DND-41 (cell line): ENCODE results near the gene FAF1.
A peak's percentile ranks its signal among the peaks of the same experiment; 100 is the strongest.

Experiments used
- ATAC-seq: fragments of 200-7000 bp; cut with Tn5 transposase; 3 replicates; pipeline ENCODE4 v1.9.1; 2021; ENCODE audit warnings: low read depth; ENCODE audit not compliant: insufficient read depth
- DNase-seq: peaks from one replicate; pipeline ENCODE4 v3.0.0-alpha.2; 2020
- H2AFZ ChIP-seq: 2 replicates; pipeline ENCODE4 v1.6.0; 2012; ENCODE audit warnings: low read depth, low read length
- H3K27ac ChIP-seq: 2 replicates; pipeline ENCODE4 v1.5.1; 2012; ENCODE audit warnings: low read length, inconsistent platforms
- H3K27me3 ChIP-seq: fragments of 200-600 bp; sonication (generic); 2 replicates; pipeline ENCODE4 v1.6.0; 2012; ENCODE audit warnings: low read length, mild to moderate bottlenecking, inconsistent platforms; ENCODE audit not compliant: insufficient read depth, poor library complexity
- H3K36me3 ChIP-seq: 2 replicates; pipeline ENCODE4 v1.5.1; 2012; ENCODE audit warnings: low read length, inconsistent platforms; ENCODE audit not compliant: insufficient read depth
- H3K4me1 ChIP-seq: 2 replicates; pipeline ENCODE4 v1.5.1; 2012; ENCODE audit warnings: mild to moderate bottlenecking, low read length; ENCODE audit not compliant: insufficient read depth
- H3K4me2 ChIP-seq: 2 replicates; pipeline ENCODE4 v1.6.0; 2012; ENCODE audit warnings: mild to moderate bottlenecking, moderate library complexity, low read length, inconsistent platforms; ENCODE audit not compliant: insufficient read depth
- H3K4me3 ChIP-seq, 2 experiments: fragments of 200-600 bp in 1 of 2; shearing (Covaris generic) in 1 of 2; 2 replicates each; pipeline ENCODE4 v1.5.1; 2012 to 2016; ENCODE audit warnings: inconsistent platforms in 2 of 2, low read length in 2 of 2, mild to moderate bottlenecking in 2 of 2, low read depth in 1 of 2, moderate library complexity in 1 of 2
- H3K79me2 ChIP-seq: 2 replicates; pipeline ENCODE4 v1.6.0; 2012; ENCODE audit warnings: low read length, inconsistent platforms; ENCODE audit not compliant: insufficient read depth
- H3K9ac ChIP-seq: 2 replicates; pipeline ENCODE4 v1.6.0; 2012; ENCODE audit warnings: low read depth, mild to moderate bottlenecking, inconsistent platforms, low read length, moderate library complexity
- H3K9me3 ChIP-seq: 2 replicates; pipeline ENCODE4 v1.5.1; 2012; ENCODE audit warnings: low read length, moderate library complexity, mild to moderate bottlenecking, inconsistent platforms; ENCODE audit not compliant: insufficient read depth, severe bottlenecking
- H4K20me1 ChIP-seq: 2 replicates; pipeline ENCODE4 v1.6.0; 2012; ENCODE audit warnings: low read length; ENCODE audit not compliant: insufficient read depth
- EZH2 ChIP-seq: IDR thresholded peaks from 3 replicates; pipeline ENCODE4 v1.6.1; 2012; ENCODE audit warnings: borderline replicate concordance, low read depth, mild to moderate bottlenecking, moderate library complexity, low read length, inconsistent platforms; ENCODE audit not compliant: severe bottlenecking
- TF ChIP-seq, protein P1 (sequence below): IDR thresholded peaks from 2 replicates; pipeline ENCODE4 v1.5.1; 2012; ENCODE audit warnings: borderline replicate concordance, low read length, moderate library complexity, mild to moderate bottlenecking; ENCODE audit not compliant: poor library complexity, severe bottlenecking; ENCODE audit errors: extremely low read depth

FAF1 gene

GRCh38 chr1:50611675-50612074, 348.4 kb downstream of the FAF1 start:
- H3K27me3 ChIP-seq, result no peaks in the 10 kb centered on the region
- no peaks in the 10 kb centered on the region for H3K9me3 ChIP-seq
- H3K4me2 ChIP-seq, result no peak overlapping the region
- ATAC-seq (no peak), DNase-seq (no peak)
- no peaks in the 10 kb centered on the region for H3K79me2 ChIP-seq
- H3K36me3 ChIP-seq, result no peaks in the 10 kb centered on the region; the same call in 1 of the 2 replicates
- TF ChIP-seq, protein P1, sequence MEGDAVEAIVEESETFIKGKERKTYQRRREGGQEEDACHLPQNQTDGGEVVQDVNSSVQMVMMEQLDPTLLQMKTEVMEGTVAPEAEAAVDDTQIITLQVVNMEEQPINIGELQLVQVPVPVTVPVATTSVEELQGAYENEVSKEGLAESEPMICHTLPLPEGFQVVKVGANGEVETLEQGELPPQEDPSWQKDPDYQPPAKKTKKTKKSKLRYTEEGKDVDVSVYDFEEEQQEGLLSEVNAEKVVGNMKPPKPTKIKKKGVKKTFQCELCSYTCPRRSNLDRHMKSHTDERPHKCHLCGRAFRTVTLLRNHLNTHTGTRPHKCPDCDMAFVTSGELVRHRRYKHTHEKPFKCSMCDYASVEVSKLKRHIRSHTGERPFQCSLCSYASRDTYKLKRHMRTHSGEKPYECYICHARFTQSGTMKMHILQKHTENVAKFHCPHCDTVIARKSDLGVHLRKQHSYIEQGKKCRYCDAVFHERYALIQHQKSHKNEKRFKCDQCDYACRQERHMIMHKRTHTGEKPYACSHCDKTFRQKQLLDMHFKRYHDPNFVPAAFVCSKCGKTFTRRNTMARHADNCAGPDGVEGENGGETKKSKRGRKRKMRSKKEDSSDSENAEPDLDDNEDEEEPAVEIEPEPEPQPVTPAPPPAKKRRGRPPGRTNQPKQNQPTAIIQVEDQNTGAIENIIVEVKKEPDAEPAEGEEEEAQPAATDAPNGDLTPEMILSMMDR, result no peak
- no peak for TF ChIP-seq EZH2
- H3K27ac ChIP-seq, result no peak overlapping the region
- H3K9ac ChIP-seq, result no peak overlapping the region
- H2AFZ ChIP-seq, result no peak overlapping the region
- no peaks in the 10 kb centered on the region for H4K20me1 ChIP-seq
- no peak overlapping the region for H3K4me3 ChIP-seq
- H3K4me1 ChIP-seq, result no peaks in the 10 kb centered on the region

DNA sequence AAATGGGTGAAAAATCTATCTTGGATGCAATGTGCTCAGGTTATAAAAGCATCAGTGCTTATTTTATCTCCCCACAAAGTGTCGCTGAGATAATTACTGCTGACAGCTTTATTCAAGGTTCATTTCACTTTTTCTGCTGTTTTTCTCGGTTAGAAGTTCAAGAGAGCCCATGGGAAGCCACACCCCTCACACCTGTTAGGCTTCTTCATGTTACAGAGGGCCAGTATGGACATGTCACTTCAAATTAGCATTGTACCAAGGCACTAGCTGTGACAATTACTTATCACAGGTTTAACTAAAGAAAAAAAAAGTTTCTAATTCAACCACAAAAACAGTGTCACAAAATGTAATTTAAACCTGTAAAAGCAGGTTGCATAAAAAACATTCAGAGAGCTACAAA, 349.5 kb downstream of the FAF1 start:
- Histone ChIP-seq H3K79me2 (no peaks in the 10 kb centered on the region), H3K9ac (no peak overlapping the region), H3K4me1 (no peaks in the 10 kb centered on the region), H3K27ac (no peak overlapping the region), H3K4me3 (no peak overlapping the region), H3K36me3 (no peaks in the 10 kb centered on the region; the same call in 1 of the 2 replicates), H4K20me1 (no peaks in the 10 kb centered on the region), H2AFZ (no peak overlapping the region), H3K9me3 (no peaks in the 10 kb centered on the region), H3K4me2 (no peak overlapping the region), H3K27me3 (no peaks in the 10 kb centered on the region)
- no peak for DNase-seq
- TF ChIP-seq, protein P1, result no peak
- TF ChIP-seq EZH2, result no peak
- no peak for ATAC-seq

- no peak overlapping the region for H3K9ac ChIP-seq
- no peak overlapping the region for H2AFZ ChIP-seq
- ATAC-seq (no peak), DNase-seq (no peak)
- no peaks in the 10 kb centered on the region for H3K4me1 ChIP-seq
- H3K79me2 ChIP-seq, result no peaks in the 10 kb centered on the region
- H3K4me3 ChIP-seq, result no peak overlapping the region
- no peaks in the 10 kb centered on the region; the same call in 1 of the 2 replicates for H3K36me3 ChIP-seq
- no peak overlapping the region for H3K27ac ChIP-seq
- TF ChIP-seq, protein P1, result no peak
- TF ChIP-seq EZH2, result no peak
- no peaks in the 10 kb centered on the region for H3K27me3 ChIP-seq
- no peaks in the 10 kb centered on the region for H3K9me3 ChIP-seq
- no peaks in the 10 kb centered on the region for H4K20me1 ChIP-seq
- H3K4me2 ChIP-seq, result no peak overlapping the region
These were observed 350.6 kb downstream of the FAF1 start for GRCh38 chr1:50609508-50609907.

DNA sequence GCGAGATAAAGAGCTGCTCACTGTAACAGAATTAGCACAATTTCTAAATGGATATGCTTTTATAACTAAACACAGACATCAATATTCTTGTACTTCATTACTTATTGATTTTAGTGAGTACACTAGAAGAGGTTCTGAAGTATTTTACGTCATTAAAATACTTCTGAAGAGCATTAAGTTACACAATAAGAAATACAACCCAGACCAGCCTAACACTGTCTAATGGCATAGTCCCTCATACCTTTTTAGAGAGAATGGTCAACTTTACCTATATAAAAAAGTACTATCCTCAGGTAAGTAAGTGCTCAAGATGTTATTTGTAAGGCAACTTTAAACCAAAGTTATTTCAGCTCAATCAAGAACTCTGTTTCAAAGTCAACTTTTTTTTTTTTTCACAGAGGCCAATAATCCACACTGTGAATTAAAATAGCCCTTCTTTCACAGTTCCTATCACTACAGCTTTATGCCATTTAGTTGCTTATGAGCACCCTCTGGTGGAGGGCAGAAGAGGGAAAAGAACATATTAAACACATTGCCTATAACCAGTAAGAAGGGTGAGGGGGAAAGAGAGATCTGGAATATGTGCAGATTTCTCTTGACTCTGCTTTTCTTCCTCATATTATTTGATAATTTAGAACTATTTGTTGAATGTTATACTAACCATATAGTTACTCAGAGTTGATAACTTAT, 354.7 kb downstream of the FAF1 start:
- Histone ChIP-seq H3K9me3 (no peaks in the 10 kb centered on the region), H3K27me3 (no peaks in the 10 kb centered on the region), H3K27ac (no peak overlapping the region), H4K20me1 (no peaks in the 10 kb centered on the region), H2AFZ (no peak overlapping the region), H3K36me3 (no peaks in the 10 kb centered on the region; the same call in 1 of the 2 replicates), H3K4me3 (no peak overlapping the region), H3K9ac (no peak overlapping the region), H3K79me2 (no peaks in the 10 kb centered on the region), H3K4me2 (no peak overlapping the region), H3K4me1 (no peaks in the 10 kb centered on the region)
- TF ChIP-seq, protein P1, result peak; percentile 63
- TF ChIP-seq EZH2, result no peak
- ATAC-seq (peak; percentile 67; the same call in 2 of the 3 replicates), DNase-seq (no peak)
